ENCODE measurements around the gene FEM1B. TPM values are rescaled to one million over a fixed set of nuclear protein-coding genes. Genes with fewer than 3 reads are reported as not detected.
"Not testable (repeated sequence)": the region's sequence is repeated elsewhere in the genome, so short reads cannot be mapped to it uniquely, and the experiment has no call there.

FEM1B gene
- total RNA-seq, 1 donor, result 61.7 TPM

DNA sequence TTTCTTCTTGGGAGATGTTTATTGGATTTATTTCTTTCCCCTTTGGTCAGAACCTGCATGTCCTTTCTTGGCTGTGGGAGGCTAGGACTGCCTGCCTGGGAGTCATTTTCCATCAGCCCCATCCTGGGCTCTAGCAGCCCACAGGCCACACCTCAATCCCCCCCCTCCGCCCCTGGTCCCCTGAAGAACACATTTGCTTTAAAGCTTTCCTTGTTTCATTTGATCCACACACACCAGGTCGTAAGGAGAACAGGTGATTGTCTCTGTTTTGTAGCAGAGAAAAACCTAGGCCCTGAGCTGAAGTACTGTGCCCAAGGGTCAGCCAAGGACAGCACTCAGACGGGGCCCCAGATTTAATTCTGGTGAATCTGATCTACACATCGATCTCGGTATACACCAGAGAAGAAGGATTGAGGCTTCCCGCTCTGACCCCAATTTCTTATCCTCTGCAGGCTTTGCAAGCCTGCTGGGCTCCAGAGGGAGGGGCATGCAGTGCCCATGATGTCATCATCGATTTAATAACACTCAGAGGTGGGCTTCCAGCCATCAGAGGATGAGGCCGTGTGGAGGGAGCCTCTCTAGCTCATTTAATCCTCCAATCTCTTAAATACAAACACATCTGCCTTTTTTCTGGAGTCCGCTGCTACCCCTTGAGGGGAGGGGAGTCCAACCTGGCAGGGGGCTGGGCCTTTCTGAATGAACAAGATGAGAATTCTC, 46.3 kb upstream of the FEM1B start:
- no peak overlapping the region for H3K4me3 ChIP-seq (ENCODE audit: low read depth, low read length)
- no peak for DNase-seq (ENCODE audit: low read depth)
- TF ChIP-seq, protein P1, sequence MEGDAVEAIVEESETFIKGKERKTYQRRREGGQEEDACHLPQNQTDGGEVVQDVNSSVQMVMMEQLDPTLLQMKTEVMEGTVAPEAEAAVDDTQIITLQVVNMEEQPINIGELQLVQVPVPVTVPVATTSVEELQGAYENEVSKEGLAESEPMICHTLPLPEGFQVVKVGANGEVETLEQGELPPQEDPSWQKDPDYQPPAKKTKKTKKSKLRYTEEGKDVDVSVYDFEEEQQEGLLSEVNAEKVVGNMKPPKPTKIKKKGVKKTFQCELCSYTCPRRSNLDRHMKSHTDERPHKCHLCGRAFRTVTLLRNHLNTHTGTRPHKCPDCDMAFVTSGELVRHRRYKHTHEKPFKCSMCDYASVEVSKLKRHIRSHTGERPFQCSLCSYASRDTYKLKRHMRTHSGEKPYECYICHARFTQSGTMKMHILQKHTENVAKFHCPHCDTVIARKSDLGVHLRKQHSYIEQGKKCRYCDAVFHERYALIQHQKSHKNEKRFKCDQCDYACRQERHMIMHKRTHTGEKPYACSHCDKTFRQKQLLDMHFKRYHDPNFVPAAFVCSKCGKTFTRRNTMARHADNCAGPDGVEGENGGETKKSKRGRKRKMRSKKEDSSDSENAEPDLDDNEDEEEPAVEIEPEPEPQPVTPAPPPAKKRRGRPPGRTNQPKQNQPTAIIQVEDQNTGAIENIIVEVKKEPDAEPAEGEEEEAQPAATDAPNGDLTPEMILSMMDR (IDR thresholded peaks at IDR 0.05; ENCODE audit: insufficient read depth, low read depth, low read length), result no peak

DNA sequence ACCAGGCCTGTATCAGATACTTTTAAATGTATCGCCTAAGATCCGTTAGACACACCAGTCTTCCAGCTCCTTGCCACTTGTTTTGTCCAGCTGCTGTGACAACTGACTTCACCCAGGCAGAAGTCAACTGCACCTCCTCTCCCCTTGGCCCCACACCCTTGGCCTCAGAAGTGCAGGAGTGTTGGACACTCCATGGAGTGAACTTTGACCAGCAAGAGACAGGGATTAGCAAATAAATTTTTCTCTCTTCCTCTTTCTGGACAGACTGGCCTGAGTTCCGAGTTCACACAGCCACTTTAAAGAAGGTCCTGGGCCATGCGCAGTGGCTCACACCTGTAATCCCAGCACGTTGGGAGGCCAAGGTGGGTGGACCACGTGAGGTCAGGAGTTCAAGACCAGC, 45.1 kb upstream of the FEM1B start:
- no peak for DNase-seq (ENCODE audit: low read depth)
- TF ChIP-seq, protein P1 (IDR thresholded peaks at IDR 0.05; ENCODE audit: insufficient read depth, low read depth, low read length), result no peak
- no peak overlapping the region for H3K4me3 ChIP-seq (ENCODE audit: low read depth, low read length)

DNA sequence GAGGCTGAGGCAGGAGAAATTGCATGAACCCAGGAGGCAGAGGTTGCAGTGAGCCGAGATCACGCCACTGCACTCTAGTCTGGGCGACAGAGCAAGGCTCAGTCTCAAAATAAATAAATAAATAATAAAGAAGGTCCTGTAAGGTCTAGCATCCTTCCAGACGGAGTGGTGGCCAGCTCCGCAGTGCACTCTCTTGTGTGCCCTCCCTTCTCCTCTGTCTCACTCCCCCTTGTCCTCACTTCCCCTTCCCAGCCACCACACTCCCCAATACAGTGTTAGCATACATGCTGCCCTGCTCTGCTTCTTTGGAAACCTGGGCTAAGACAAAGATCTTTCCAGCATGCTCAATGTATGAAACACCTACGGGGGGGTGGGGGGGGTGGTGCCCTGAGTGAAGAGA, 44.6 kb upstream of the FEM1B start:
- TF ChIP-seq, protein P1 (IDR thresholded peaks at IDR 0.05; ENCODE audit: insufficient read depth, low read depth, low read length), result no peak
- DNase-seq (ENCODE audit: low read depth), result no peak
- H3K4me3 ChIP-seq (ENCODE audit: low read depth, low read length), result no peak overlapping the region

DNA sequence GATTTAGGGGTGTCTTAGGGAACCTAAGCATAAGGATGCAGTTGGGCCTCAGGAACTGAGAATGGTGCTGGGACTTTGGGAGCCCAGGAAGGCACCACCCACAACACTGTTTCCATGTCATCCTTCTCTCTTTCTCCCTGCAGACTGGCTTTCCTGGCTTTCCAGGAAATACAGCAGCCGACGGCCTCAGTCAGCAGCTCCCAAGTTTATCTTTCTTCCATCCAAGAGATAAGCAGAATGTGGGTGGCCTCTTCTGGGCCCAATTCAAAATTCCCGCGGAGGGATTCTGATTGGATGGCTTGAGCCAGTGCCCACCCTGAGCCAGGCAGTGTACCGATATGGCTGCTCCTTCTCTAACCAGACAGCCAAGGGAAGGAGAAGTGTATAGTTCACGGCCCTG, 43.5 kb upstream of the FEM1B start:
- no peak overlapping the region for H3K4me3 ChIP-seq (ENCODE audit: low read depth, low read length)
- TF ChIP-seq, protein P1 (IDR thresholded peaks at IDR 0.05; ENCODE audit: insufficient read depth, low read depth, low read length), result no peak
- peak; percentile 49 for DNase-seq (ENCODE audit: low read depth)

DNA sequence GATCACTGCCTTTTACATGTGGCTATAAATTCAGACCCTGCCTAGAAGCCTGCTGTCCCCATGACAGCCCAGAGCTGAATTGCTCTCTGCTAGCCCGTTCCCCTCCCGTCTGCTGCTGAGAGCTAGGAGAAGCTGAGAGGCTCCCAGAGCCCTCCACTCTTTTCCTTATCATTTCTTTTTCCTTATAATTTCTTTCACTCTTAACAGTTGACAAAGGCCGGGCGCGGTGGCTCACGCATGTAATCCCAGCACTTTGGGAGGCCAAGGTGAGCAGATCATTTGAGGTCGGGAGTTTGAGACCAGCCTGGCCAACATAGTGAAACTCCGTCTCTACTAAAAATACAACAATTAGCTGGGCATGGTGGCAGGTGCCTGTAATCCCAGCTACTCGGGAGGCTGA, 43.0 kb upstream of the FEM1B start:
- not testable (repeated sequence) for H3K4me3 ChIP-seq (ENCODE audit: low read depth, low read length); DNase-seq (ENCODE audit: low read depth)

DNA sequence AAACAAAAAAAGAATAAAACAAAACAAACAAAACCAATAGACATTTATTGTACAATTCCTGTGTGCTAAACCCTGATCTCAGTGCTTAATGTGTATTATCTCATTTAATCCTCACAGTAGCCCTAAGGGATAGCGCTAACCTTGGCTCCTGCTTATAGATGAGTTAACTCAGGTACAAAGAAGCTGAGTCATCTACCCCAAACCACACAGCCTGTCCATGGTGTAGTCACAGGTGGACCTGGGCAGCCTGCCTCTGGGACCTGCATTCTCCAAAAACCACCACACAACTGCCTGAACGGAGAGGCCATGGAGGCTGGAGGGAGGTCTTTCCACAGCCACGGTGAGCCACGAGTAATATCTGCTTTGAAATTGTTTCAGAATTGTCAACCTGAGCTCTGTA, 42.5 kb upstream of the FEM1B start:
- TF ChIP-seq, protein P1 (IDR thresholded peaks at IDR 0.05; ENCODE audit: insufficient read depth, low read depth, low read length), result no peak
- H3K4me3 ChIP-seq (ENCODE audit: low read depth, low read length), result no peak overlapping the region
- no peak for DNase-seq (ENCODE audit: low read depth)

DNA sequence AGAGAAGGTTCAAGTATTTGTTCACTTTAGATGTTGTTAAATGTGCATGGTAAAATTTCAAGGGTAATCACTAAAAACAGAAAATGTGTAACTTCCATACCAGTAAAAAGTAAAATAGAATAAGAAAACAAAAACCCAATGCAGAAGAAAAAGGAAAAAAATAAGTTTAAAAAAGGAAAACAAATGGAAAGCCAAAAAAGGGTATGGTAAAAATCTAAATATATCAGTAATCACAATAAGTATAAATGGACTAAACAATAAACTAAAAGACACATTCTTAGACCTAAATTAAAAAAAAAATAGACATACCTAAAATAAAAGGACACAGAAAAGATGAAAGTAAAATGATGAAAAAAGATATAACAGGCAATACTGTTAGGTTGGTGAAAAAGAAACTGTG, 38.5 kb upstream of the FEM1B start:
- TF ChIP-seq, protein P1 (IDR thresholded peaks at IDR 0.05; ENCODE audit: insufficient read depth, low read depth, low read length), result no peak
- no peak overlapping the region for H3K4me3 ChIP-seq (ENCODE audit: low read depth, low read length)
- no peak for DNase-seq (ENCODE audit: low read depth)
